GM19463 (cell line): ENCODE data around the gene ARHGDIA.

Experiments used
- ATAC-seq: cut with Tn5 transposase; IDR thresholded peaks from one replicate; pipeline ENCODE4 v1.9.1; 2021; ENCODE audit warnings: mild to moderate bottlenecking, moderate library complexity; ENCODE audit not compliant: unreplicated experiment

The ARHGDIA gene

DNA sequence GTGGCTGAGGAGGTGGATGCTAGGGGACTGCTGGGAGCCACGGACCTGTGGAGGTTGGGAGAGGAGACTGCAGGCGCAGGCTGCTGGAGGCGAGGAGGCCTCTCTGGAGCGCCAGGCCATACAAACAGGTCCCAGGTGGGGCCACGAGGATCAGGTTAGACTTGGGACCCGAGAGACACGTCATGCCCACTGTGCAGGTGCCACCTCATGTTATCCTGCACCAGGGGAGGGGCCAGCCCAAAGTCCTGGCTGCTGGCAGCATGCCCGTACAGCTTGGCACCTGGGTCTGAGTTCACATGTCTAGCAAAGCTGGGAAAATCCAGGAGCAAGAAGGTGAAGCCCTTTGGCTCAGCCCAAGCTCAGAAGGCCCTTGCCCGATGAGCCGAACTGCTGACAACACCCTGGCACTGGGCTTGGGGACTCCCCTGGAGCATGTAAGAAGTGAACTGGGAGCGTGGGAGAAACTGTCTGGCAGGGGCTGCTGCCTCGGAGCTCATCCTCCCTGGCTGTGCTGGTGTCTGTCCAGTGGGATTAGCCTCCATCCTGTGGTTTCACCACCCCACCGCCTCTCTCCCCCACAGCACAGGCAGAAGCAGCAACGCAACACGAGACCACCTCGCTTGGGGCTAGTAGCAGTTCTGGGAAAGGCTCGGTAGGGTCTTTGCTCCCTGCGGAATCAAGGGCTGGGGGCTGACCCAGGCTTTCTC, 5.3 kb downstream of the ARHGDIA start:
- ATAC-seq = no peak

DNA sequence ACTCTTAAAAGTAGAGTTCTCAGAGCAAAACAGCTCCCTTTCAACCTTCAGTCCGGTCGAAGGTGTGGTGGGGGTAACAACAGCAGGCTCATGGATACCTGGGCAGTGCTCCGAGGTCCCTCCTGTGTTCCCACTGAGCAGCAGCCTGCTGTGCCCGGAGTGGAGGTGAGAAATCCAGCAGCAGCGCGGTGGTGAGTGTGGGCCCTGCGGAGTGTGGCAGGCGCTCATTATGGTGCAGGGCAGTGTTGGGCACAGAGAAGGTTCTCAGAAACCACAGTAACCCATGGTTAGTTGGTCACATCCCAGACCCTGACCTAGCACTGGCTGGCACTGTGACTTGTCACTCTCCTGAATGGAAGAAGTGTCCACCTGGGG, 5.8 kb downstream of the ARHGDIA start:
- ATAC-seq = no peak

DNA sequence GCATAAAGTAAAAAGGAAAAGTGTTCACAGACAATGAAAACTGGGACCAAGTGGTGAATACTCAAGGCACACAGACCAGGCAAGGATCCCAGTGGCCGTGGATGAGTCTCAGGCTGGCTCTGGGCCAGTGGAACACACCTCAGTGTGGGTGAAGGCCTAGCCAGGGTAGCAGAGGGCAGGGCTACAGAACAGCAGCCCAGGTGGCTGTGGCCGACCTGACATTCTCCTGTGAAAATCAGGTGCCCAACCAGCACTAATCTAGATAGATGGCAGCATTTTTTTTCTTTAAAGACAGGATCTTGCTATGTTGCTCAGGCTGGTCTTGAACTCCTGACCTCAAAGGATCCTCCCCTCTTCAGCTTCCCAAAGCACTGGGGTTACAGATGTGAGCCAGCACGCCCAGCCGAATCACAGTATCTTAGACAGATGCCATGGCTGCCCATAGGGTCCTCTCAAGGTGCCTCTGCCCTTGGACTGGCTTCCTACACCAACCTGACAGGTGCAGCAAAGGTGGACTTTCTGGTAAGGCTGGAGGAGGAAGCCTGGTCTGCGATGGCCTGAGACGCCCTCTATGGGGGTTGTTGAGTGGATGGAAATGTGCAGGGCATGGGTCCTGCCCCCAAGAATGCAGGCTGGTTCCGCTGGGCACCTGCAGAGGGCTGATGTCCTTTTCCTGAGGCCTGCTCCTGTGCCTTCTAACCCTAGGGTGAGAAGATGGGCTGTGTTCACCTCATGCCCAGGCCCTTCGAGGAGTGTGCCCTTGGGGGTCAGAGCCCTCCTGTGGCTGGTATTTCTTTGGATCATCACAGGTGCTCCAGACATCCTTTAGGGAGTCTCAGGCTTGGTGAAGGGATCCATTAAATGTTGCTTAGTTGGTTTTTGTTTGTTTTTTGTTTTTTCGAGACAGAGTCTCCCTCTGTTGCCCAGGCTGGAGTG, 7.0 kb downstream of the ARHGDIA start:
- no peak for ATAC-seq

DNA sequence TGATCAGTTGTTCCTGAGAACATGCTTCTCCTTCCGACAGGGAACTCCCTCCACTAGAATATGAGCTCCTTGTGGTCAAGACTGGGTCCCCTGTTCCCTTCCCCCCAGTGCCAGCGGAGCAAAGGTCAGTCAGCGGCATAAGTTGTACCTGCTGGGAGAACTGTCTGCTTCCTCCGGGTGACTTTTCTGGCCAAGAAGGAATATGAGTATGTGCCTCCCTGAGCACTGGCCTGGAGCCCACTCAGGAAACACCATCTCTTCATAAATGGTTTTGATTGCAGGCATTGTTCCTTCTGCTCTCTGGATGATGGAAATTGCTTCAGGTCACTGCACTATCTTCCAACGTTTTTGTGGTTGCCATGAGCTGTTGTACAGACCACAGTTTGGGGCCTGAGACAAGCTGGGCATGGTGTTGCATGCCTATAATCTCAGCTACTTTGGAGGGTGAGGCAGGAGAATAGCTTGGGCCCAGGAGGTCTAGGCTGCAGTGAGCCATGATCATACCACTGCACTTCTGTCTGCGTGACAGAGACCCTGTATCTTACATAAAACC, 7.9 kb downstream of the ARHGDIA start:
- no peak for ATAC-seq

- peak; percentile 77 for ATAC-seq
Measured at GRCh38 chr17:81860756-81861568, 10.2 kb downstream of the ARHGDIA start.

DNA sequence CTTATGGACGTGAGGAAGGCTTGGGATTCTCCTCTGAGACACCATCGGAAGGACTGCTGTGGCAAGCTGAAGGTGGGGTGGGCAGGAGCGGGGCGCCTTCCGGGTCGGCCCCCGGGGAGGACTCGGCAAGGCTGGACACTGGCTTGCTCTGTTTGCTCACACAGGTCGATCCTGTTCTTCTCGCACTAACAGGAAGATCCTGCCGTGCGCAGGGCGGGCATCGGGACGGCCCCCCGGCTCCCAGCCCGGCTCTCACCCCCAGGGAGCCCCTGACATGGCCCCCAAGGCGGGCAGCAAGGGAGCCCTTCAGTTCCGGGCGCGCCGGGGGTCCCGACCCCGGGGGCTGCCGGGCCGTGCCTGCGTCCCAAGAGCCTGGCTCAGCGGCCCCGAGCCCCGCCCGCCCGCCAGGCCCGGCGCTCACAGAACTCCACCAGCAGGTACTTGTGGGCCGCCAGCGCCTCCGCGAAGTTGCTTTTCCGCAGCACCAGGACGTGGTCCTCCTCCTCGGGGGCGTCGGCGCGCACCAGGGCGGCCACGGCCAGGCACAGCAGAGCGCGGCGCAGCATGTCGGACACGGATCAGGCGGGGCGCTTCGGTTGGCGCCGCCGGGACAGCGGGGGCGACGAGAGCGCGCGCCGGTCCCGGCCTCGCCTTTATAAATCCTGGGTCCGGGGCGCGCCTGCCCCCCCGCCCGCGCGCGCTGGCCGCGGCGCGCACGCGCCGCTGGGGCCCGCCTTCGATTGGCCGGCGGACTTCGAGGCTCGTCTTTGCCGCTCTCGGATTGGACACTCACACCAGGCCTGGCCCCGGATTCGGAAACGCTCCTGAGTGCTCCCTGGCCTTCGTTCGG, 11.0 kb downstream of the ARHGDIA start, which contains the start of gene P4HB:
TSS of gene P4HB (minus strand) at position 630 of the 850 bp plus-strand sequence. CDS start at position 566, 64 bp downstream.
- peak; percentile 74 for ATAC-seq

DNA sequence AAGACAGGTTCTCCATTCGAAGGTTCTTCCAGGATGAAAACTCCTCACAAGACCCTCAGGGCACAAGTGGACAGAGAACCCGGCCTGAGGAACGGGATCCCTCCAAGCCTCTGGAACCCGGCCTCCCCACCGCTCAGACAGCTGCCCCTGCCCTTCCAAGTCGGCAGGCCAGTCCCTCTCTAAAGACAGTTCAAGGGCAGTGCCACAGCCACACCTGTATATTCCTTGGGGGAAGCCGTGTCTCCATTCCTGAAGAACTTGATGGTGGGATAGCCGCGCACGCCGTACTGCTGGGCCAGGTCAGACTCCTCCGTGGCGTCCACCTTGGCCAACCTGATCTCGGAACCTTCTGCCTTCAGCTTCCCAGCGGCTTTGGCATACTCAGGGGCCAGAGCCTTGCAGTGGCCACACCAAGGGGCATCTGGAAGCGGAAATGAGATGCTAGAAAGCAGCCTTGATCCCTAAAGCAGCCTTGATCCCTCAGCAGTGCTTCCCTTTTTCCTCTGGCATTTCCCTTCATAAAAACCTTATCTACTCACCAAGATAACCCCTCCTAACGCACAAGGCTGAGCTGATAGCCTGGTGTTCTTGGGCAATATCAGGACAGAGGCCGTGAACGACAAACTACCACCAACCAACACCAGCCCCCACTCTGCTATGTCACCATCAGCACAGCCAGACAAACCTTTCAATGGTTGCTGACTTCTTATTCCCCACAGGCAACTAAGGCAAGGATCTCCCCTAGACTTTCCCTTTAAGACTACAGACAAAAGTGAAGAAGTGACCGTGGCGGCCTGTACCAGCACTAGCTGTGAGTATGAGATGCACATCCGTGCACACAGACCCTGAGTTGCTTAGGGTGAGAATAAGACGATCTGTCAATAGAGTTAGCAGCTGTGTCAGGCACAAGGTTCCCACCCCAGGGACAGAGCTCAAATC, 11.9 kb downstream of the ARHGDIA start:
- ATAC-seq = no peak

GRCh38 chr17:81858170-81858966, 12.8 kb downstream of the ARHGDIA start:
- ATAC-seq = no peak

GRCh38 chr17:81854974-81855774, 16.0 kb downstream of the ARHGDIA start:
- ATAC-seq = no peak

DNA sequence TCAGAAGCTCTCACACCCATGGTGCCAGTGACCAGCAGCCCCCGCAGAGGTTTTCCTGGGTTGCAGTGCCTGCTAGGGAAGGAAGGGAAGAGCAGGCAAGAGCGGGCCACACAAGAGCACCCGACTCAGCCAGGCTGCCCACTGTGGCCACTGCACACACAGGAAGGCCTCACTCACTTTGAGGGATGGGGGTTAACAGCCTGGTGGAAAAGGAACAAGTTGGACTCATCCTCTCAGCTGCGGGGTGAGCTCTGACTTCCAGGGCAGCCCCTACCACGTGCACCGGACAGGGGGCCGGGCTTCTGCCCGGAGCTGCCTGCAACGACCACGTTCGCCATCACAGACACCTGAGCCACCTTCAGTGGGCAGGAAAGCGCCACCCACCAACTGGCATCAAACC, 18.9 kb downstream of the ARHGDIA start:
- ATAC-seq = no peak

- no peak for ATAC-seq
Measured at GRCh38 chr17:81851423-81851822, 19.7 kb downstream of the ARHGDIA start.

DNA sequence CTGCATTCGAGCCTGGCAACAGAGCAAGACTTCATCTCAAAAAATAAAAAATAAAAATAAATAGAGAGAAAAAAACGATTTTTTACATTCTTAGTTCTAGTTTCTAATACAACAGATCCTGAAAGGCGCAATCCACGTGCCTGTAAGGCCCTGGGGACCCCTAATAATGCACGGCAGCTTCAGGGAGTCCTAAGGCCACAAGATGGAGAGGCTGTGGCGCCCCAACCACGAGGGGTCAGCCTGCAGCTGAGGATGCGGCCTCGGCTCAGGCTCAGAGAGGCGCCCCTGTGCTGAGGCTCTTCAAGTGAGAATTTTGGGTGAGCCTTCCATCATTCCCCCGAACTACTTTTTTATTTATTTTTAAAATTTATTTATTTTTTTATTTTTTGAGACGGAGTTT, 21.7 kb downstream of the ARHGDIA start:
- ATAC-seq = no peak

GRCh38 chr17:81846743-81847689, 24.1 kb downstream of the ARHGDIA start:
- no peak for ATAC-seq

- no peak for ATAC-seq
Measured at GRCh38 chr17:81845881-81846742, 25.0 kb downstream of the ARHGDIA start.

DNA sequence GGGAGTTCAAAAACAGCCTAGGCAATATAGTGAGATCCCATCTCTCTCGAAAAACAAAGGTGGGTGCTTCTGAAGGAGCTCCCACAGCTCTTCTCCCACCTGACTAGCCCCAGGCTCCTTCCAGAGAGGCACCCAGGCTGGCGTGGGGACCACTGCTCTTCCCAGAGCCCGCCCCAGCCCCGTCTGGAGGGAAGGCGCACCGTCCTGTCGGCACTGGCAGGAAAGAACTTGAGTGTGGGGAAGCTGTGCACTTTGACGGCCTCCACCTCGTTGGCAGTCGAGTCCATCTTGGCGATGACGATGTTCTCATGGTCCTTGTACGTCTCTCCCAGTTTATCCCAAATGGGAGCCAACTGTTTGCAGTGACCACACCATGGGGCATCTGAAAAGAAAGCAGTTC, 25.8 kb downstream of the ARHGDIA start:
- no peak for ATAC-seq
